GM13977 (cell line): ENCODE data around the gene LTO1.

ENCODE experiments used
- DNase-seq: peaks from one replicate; pipeline ENCODE4 v3.0.0; 2012; ENCODE audit warnings: low spot score
- in situ Hi-C: fragments of 300-500 bp; cut with MboI; formaldehyde crosslinking; loops from one replicate; pipeline ENCODE4 v1.12.0; 2022; ENCODE audit warnings: low sequenced_read_pairs, low pct_unique_long_range_greater_than_20kb, mixed read lengths, inconsistent platforms; ENCODE audit not compliant: unreplicated experiment
- TF ChIP-seq, protein P1 (sequence below): IDR thresholded peaks from 2 replicates; pipeline ENCODE4 v1.5.1; 2012; ENCODE audit warnings: mild to moderate bottlenecking, control low read depth; ENCODE audit not compliant: insufficient read depth; ENCODE audit errors: extremely low read depth, missing control alignments

Gene LTO1

DNA sequence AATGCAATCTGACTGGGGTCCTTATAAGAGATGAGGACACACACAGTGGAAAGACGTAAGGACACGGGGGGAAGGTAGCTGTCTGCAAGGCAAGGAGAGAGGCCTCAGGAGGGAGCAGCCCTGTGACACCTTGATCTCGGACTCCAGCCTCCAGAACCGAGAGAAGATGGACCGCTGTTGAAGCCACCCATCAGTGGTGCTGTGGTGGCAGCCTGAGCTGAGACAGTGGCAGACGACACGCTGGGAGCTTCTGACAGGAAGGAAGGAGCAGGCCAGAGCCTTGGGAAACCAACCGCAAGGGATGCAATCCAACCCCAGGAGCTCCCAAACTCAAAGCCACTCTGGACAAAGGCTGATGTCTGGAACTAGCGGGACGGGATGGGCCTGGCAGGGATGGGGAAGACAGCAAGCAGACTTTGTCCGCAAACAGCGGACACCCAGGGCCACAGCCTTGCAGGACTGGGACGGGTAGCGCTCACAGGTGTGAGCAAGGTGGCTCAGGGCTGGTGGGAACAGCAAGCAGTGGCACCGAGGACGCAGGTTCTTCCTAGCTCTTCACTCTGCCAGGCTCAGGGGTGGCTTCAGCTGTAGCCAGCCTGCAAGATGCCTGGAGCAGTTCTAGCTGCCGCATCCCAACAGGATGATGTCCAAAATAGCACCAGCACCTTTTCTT is 10.9 kb downstream of the LTO1 start:
- no peak for DNase-seq
- TF ChIP-seq, protein P1, sequence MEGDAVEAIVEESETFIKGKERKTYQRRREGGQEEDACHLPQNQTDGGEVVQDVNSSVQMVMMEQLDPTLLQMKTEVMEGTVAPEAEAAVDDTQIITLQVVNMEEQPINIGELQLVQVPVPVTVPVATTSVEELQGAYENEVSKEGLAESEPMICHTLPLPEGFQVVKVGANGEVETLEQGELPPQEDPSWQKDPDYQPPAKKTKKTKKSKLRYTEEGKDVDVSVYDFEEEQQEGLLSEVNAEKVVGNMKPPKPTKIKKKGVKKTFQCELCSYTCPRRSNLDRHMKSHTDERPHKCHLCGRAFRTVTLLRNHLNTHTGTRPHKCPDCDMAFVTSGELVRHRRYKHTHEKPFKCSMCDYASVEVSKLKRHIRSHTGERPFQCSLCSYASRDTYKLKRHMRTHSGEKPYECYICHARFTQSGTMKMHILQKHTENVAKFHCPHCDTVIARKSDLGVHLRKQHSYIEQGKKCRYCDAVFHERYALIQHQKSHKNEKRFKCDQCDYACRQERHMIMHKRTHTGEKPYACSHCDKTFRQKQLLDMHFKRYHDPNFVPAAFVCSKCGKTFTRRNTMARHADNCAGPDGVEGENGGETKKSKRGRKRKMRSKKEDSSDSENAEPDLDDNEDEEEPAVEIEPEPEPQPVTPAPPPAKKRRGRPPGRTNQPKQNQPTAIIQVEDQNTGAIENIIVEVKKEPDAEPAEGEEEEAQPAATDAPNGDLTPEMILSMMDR, result no peak
- in situ Hi-C loops, result loop anchor here (25.0 kb wide), 1 partner anchor 752 kb away; the partner anchor contains the start of genes IGHMBP2 and MRPL21

DNA sequence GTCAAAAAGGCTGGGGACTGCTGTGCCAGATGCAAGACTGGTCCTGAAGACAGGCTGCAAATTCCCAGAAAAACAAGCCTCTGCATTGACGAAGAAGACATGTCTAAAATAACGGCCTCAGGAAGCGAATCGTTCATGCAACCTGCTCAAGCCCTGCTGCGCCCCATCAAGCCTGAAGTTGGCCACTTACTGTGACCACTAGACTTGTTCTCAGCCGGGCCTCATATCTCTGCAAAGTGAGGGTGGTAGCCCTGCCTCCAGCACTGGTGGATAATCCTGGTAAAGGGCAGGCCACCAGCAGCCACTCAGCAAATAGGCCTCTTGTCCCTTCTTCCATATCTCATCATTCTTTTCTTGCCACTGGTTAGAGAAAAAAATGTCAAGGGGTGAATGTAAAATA is 11.8 kb downstream of the LTO1 start:
- in situ Hi-C loops, result loop anchor here (25.0 kb wide), 1 partner anchor 751 kb away; the partner anchor contains the start of genes IGHMBP2 and MRPL21
- no peak for DNase-seq
- TF ChIP-seq, protein P1, result no peak

DNA sequence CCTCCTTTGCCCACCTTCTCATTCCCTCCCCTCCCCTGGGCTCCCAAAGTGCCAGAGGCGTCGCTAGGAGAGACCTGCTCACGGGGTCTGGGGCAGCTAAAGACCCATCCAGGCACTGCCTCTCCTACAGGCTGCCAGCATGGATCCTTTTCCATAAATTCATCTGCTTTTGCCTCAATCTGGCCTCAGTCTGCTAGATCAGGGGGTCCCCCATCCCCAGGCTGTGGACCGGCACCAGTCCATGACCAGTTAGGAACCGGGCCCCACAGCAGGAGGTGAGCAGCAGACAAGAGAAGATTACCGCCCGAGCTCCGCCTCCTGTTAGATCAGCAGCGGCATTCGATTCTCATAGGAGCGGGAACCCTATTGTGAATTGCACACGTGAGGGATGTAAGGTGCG is 12.3 kb downstream of the LTO1 start:
- TF ChIP-seq, protein P1, result no peak
- in situ Hi-C loops, result loop anchor here (25.0 kb wide), 1 partner anchor 751 kb away; the partner anchor contains the start of genes IGHMBP2 and MRPL21
- no peak for DNase-seq

DNA sequence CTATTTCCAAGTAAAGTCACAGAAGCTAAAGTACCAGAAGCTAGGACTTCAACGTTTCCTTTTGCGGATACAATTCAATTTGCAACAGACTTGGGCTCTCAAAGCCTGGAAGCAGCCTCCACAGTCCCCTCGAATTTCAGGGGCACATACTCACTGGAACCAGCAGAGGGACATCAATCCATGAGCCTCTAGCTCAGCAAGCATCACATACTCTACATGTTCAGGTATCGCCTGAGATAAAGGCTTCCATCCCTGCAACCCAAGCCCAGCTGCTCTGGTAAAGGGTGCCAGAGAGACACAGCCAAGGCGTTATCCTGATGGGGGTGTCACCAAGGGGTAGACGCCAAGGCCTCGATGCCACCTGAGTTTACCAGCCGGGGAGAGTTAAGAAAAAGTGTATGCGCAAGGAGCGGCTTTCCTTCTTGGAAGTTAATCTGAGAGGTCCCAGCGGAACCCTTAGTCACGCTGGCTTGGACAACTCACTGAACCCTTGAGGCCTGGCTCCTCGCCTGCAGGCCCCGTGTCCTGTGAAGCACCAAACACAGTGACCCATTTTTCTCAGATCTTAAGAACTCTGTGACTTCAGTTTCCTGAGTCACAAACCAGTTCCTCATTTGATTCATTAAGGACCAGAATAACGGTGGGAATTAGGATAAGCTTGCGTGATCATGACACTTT is 13.0 kb downstream of the LTO1 start:
- in situ Hi-C loops, result loop anchor here (25.0 kb wide), 1 partner anchor 750 kb away; the partner anchor contains the start of genes IGHMBP2 and MRPL21
- no peak for DNase-seq
- TF ChIP-seq, protein P1, result peak; percentile 6

DNA sequence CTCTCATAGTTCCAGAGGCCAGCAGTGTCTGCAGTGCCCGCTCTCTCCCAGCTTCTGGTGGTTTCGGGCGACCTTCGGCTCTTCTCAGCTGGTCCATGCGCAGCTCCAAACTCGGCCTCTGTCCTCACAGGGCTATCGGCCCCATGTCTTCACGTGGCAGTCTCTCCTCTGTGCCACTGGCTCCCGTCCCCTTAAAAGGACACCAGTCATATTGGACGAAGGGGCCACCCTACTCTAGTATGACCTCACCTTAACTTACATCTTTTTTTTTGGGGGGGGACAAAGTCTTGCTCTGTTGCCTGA is 13.8 kb downstream of the LTO1 start:
- TF ChIP-seq, protein P1, result no peak

DNA sequence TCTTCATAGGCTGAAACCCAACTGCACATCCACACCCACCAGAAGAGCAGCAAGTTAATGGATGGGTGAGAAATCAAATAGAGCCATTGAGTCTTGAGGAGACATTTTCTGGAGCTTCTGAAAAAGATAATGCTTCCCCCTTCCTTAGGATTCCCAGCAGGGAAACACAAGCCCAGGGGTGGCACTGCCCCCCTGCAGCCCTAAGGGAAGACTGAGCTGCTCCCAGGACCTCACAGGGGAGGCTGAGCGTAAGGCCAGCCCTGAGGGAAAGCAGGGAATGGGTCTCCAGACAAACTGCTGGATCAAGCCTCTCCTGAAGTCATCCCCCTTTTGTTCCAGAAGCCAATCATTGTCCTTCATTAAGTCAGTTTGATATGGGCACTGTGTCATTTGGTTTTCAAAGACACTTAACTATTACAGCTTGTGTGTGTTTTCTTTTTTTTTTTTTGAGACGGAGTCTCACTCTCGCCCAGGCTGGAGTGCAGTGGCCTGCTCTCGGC is 15.1 kb downstream of the LTO1 start:
- in situ Hi-C loops, result loop anchor here (25.0 kb wide), 1 partner anchor 748 kb away; the partner anchor contains the start of genes IGHMBP2 and MRPL21
- no peak for DNase-seq
- TF ChIP-seq, protein P1, result no peak

More for the DNA sequence above, 13.8 kb downstream of the LTO1 start:
- DNase-seq, result no peak
- in situ Hi-C loops, result loop anchor here (25.0 kb wide), 1 partner anchor 749 kb away; the partner anchor contains the start of genes IGHMBP2 and MRPL21
